Measurements from ENCODE around the gene KIF3A.
"Not testable (repeated sequence)": the region's sequence is repeated elsewhere in the genome, so short reads cannot be mapped to it uniquely, and the experiment has no call there.

The KIF3A gene

GRCh38 chr5:132692632-132692967 lies 44.7 kb downstream of the KIF3A start:
- DNase-seq (ENCODE audit: low spot score): no peak
- Histone ChIP-seq H3K27ac (no peak overlapping the region), H3K4me3 (no peak overlapping the region)
- TF ChIP-seq, protein P1, sequence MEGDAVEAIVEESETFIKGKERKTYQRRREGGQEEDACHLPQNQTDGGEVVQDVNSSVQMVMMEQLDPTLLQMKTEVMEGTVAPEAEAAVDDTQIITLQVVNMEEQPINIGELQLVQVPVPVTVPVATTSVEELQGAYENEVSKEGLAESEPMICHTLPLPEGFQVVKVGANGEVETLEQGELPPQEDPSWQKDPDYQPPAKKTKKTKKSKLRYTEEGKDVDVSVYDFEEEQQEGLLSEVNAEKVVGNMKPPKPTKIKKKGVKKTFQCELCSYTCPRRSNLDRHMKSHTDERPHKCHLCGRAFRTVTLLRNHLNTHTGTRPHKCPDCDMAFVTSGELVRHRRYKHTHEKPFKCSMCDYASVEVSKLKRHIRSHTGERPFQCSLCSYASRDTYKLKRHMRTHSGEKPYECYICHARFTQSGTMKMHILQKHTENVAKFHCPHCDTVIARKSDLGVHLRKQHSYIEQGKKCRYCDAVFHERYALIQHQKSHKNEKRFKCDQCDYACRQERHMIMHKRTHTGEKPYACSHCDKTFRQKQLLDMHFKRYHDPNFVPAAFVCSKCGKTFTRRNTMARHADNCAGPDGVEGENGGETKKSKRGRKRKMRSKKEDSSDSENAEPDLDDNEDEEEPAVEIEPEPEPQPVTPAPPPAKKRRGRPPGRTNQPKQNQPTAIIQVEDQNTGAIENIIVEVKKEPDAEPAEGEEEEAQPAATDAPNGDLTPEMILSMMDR (IDR thresholded peaks at IDR 0.05): no peak

DNA sequence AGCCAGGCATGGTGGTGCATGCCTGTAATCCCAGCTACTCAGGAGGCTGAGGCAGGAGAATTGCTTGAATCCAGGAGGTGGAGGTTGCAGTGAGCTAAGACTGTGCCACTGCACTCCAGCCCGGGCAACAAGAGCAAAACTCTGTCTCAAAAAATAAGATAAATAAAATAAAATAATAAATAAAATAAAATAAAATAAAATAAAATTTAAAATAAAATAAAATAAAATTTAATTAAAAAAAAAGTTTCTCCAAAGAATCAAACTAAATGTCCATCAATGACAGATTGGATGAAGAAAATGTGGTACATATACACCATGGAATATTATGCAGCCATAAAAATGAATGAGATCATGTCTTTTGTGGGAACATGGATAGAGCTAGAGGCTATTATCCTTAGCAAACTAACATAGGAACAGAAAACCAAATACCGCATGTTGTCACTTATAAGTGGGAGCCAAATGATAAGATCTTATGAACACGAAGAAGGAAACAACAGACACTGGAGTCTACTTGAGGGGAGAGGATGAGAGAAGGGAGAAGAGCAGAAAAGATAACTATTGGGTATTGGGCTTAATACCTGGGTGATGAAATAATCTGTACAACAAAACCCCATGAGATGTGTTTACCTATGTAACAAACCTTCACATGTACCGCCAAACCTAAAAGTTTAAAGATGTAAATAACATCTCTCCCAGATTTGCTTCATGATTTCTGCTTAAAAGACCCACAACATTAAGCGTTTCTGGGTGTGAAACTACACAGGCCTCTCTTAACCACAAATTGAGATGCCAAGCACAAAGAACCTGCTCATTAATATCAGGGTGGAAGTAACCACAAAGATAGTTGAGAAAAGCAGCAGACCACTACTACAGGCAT lies 45.4 kb downstream of the KIF3A start:
- not testable (repeated sequence) for DNase-seq (ENCODE audit: low spot score); H3K27ac ChIP-seq; H3K4me3 ChIP-seq

GRCh38 chr5:132690156-132690555 lies 47.2 kb downstream of the KIF3A start:
- DNase-seq (ENCODE audit: low spot score): no peak

DNA sequence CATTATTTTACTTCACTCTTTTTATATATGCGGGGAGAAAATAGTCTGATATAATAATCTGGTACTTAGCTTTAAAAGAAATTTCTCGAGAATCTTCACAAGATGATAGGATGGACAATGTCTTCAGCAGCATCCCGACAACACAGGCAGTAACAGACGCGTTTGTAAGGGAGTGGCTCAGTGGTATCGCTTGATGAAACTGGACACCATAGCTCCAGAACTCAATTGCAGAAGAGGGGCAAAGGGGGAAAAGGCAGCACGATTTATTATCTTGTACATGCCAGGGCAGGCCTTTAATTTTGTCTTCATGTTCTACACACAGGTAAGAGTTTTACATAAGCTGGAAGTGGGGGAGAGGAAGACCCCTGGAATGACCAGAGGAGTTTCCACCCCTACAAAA lies 47.8 kb downstream of the KIF3A start:
- no peak for DNase-seq (ENCODE audit: low spot score)
- TF ChIP-seq, protein P1 (IDR thresholded peaks at IDR 0.05): no peak
- no peak overlapping the region for H3K27ac ChIP-seq
- H3K4me3 ChIP-seq: no peak overlapping the region

More at GRCh38 chr5:132690156-132690555, 47.2 kb downstream of the KIF3A start:
- TF ChIP-seq, protein P1 (IDR thresholded peaks at IDR 0.05): no peak
- H3K27ac ChIP-seq: no peak overlapping the region
- no peak overlapping the region for H3K4me3 ChIP-seq

DNA sequence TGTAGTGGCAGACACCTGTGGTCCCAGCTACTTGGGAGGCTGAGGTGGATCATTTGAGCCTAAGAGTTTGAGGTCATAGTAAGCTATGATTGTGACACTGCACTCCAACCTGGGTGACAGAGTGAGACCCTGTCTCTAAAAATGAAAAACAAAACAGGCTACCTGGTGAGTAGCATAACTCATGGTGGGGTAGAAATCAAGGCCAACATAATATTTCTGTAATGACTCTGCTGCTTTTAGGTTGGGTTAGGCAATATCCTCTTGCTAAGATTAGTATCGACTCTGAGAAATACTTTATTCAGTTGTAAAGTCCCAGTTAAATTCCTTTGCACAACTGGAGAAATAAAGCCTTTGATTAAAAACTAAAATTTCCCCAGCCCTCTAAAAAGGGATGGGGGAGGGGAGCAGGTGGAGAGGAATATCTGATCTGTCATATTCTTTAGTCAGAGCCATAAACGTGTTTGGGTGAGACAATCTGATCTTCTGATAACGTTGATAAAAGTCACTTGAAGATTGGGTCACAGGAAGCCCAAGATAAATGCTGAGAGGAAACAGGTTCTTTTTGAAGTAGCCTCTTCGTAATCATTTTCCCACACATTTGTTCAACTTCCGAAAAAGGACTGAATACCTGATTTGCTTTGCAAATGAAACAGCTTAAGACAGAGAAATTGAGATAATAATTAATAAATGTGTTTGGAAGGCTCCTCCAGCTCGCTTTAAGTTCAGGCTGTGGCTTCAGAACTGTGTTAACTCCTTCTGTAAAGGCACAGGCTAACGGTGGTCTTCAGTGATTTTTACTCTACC lies 48.6 kb downstream of the KIF3A start:
- TF ChIP-seq, protein P1 (IDR thresholded peaks at IDR 0.05): no peak
- H3K4me3 ChIP-seq: no peak overlapping the region
- H3K27ac ChIP-seq: no peak overlapping the region
- no peak for DNase-seq (ENCODE audit: low spot score)

- Histone ChIP-seq H3K4me3 (no peak overlapping the region), H3K27ac (no peak overlapping the region)
- DNase-seq (ENCODE audit: low spot score): no peak
- TF ChIP-seq, protein P1 (IDR thresholded peaks at IDR 0.05): no peak
These were observed 49.4 kb downstream of the KIF3A start for GRCh38 chr5:132687995-132688394.

GRCh38 chr5:132686193-132686592 lies 51.2 kb downstream of the KIF3A start:
- DNase-seq (ENCODE audit: low spot score): no peak
- Histone ChIP-seq H3K27ac (no peak overlapping the region), H3K4me3 (no peak overlapping the region)
- TF ChIP-seq, protein P1 (IDR thresholded peaks at IDR 0.05): no peak
